Uterus (tissue), 2 donors: ENCODE data around the gene FBXL22.

Experiments used
- CTCF ChIP-seq, 4 experiments: fragments of 200-600 bp in 2 of 4; fragments of 450-650 bp in 2 of 4; sonication (generic) in 2 of 4; IDR thresholded peaks; one replicate each; pipeline ENCODE4 v1.5.1; 2016 to 2019; ENCODE audit warnings: antibody characterized with exemption in 4 of 4, mild to moderate bottlenecking in 2 of 4, moderate library complexity in 1 of 4
- POLR2A ChIP-seq, 2 donors: fragments of 450-650 bp; IDR thresholded peaks; one replicate each; pipeline ENCODE4 v1.6.1; 2016; ENCODE audit warnings: antibody characterized with exemption in 2 of 2, mild to moderate bottlenecking in 1 of 2, moderate library complexity in 1 of 2

- TF ChIP-seq POLR2A (IDR thresholded peaks at IDR 0.05) (no peak), CTCF (IDR thresholded peaks at IDR 0.05) (no peak)
These were observed 42.8 kb upstream of the FBXL22 start for GRCh38 chr15:63554337-63554927.
